Measurements from ENCODE around the gene KAT6B.
"Not testable (repeated sequence)": the region's sequence is repeated elsewhere in the genome, so short reads cannot be mapped to it uniquely, and the experiment has no call there.

Gene KAT6B

DNA sequence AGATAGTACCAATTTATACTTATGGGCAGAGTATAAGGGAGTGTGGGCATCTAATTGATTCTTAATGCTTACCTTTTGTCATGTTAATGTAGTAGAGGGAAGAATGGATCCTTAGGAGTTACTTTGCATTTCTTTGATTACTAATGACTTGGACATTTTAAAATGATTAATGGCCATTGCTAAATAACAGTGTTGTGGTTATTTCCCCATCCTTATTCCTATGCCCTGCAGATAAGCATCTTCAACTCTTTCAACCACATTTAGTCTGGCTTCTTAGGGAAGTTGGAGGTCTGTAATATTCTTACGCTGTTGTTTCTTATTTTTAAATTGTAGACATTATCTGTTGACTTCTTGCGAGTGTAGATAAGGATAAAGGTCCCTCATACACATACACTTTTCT is 37.2 kb downstream of the KAT6B start:
- DNase-seq, result no peak

DNA sequence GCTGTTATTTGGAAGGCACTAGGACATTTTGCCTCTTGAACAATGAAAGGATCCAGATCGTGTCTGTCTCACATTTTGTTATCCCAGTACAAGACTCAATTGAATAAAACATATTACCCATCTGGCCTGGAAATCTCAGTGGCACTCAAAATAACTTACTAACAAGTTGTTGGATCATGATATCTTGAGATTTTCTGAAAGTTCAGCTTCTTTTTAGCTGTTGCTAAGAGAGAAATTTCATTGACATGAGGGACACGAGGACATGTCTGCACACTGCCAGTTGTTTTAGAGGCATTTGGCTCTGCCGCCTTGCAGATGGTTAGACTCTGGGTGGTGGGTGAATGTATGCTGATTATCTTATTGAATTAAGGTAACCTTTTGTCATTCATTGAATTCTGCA is 41.0 kb downstream of the KAT6B start:
- no peak for DNase-seq

DNA sequence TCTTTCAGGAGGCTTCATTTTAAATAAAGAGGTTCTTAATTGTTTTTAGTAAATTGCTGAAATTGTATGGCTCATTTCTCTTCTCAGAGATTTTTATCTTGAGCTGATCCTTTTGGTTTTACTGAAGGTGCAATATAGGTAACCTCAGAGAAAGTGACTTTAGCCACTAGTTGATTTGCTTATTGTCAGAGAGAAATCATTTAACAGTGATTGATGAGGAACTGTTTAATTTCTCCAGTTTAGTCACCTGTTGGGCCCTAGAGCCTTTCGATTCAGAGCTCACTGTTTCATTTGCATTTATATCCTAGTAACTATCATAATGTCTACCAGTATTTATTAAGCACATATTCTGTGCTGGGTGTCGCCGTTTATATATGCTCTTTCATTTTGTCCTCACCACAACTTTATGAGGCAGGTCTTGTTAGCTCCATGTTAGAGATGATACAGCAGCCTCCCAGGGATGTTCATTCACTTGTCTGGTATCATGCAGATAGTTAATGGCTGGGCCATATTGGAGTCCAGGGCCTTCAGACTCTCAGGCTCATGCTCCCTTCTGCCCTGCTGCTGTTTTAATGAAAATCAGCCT is 42.1 kb downstream of the KAT6B start:
- no peak for DNase-seq

DNA sequence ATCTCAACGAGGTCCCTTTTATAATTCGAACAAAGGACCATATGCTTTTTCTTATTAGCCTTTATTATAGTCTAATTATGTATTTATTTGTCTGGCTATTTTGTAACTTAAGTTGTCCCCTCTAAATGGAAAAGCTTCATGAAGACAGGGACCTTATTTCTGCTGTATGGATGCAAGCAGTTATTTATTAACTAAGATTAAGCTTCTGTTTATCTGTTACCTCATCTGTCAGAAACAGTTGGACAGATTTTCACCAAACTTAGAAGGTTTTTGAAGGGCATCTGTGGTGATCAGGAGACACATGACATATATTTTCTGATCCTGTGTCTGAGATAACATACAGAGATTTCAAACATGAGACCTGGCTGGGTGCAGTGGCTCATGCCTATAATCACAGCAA is 43.2 kb downstream of the KAT6B start:
- no peak for DNase-seq

DNA sequence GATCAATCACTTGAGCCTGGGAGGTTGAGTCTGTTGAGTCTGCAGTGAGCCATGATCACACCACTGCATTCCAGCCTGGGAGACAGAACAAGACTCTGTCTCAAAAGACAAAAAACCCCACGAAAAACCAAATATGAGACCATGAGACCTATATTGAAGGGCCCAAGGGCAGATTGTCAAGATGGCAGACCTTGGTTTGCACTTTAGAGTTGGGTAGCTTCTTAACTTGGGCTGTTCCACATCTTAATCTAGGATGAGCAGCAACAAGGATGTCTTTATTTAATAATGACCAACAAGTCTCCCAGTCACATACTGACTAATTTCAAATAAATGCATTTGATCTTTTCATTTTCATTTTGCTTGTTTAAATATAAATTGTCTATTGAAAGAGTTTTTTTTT is 43.8 kb downstream of the KAT6B start:
- no peak for DNase-seq

DNA sequence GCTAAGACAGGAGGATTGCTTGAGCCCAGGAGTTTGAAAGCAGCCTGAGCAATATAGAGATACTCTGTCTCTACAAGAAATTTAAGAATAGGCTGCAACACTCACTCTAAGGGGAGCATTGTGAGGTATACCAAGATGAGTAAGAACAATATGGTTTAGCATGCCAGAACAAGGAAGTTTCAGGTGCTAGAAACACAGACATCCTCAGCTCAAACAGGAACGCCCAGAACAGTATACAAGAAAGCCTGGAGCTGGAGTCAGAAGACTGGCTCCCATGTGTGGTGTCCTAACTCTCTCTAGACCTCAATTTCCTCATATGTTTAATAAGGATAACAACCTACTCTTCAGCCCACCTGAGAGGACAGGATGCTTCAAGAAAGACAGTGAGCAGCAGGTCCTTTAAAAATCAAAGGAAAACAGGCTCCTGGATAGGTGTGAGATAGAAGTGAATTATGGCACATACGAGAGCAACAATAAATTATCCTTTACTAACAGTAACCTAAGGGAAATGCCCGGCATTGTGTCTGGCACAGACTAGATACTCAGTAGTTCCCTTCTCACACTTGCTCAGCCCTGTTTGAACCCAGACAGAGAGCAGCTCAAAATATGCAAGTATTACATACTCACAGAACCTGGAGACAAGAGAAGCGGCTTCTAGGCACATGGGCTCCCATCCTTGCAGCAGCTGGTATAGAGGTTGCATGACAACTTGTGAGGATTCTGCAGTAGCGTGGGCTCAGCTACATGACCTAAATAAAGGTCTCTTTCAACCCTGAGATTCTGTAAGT is 45.4 kb downstream of the KAT6B start:
- DNase-seq, result no peak

DNA sequence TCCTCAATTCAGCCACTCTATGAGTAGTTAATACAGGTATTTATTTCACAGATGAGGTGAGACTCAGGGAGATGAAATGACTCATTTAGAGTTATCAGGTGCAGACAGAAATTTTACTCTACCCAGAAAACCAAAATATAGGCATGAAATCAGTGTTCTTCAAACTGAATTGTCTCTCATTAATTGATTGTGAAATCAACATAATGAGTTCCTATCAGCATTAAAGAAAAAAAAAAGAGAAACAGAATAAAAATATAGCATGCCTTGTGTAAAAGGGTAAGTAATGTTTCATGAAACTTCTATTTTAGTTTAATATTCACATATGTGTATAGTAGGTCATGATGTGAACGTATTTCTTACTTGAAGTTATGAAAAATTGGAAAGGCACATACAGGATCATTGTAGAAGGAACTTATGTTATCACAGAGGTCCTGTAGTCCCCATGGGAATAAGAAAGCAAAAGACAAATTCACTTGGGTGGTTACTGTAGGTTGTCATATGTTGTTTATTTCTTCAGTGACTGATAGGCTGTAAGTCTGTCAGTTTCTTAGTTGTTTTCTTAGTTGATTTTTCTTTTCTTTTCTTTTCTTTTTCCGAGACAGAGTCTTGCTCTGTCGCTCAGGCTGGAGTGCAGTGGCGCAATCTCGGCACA is 47.5 kb downstream of the KAT6B start:
- no peak for DNase-seq

DNA sequence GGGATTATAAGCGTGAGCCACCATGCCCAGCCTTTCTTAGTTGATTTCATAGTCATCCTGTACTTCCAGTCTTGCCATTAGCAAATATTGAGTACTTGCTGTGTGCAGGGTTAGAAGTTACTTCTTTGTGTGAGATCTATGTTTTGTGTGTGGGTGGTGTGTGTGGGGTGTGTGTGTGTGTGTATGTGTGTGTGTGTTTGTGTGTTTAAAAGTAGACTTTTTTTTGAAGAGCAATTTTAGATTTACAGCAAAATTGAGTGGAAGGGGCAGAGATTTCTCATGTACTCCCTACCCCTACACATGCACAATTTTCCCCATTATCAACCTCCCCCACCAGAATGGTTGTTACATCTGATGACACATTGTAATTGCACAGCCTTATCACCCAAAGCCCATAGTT is 48.2 kb downstream of the KAT6B start:
- DNase-seq, result no peak

DNA sequence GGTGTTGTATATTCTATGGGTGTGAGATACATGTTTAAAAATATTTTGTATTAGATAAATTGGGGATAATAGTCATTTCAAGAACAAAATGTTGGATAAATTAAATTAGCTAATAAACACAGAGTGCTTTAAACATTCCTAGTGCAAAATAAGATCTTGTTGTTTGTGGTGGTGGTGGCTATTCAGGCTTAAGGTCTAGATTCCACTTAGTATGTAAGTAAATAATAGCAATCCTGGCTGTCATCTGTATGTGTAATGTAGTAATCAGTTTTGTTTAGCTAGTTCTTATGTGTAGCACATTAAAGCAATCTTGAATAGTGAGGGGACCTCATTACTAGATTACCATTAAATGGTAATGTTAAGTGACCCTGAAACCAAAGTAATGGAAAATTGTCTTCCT is 48.7 kb downstream of the KAT6B start:
- DNase-seq, result no peak

DNA sequence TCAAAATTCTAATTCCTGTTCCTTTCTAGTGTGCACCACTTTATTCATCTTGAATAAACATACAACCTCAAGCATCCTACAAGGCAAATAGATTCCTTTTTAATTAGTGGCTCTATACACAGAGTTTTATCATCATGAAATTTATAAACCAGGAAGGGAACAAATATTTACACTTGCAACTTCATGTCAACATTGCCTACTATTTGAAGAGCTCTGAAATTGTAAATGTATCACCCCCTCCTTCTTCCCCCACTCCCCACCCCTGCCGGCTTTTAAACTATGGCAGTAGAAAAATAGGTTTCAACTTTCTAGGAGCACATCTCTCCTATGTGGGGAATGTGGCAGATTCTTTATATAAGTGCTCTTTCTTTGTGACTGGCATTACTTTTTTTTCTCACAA is 49.6 kb downstream of the KAT6B start:
- DNase-seq, result no peak

DNA sequence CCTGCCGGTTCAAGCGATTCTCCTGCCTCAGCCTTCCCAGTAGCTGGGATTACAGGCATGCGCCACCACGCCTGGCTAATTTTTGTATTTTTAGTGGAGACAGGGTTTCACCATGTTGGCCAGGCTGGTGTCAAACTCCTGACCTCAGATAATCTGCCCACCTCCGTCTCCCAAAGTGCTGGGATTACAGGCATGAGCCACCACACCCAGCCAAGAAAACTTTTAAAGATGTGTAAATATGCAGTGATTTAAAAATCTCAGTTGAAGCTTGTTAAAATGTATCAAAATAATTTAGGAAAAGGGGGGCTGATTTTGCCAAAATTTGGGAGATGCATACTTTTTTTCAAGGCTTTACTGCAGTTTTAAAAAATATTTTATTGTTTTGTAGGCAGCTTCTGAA is 50.7 kb downstream of the KAT6B start:
- DNase-seq, result not testable (repeated sequence)

DNA sequence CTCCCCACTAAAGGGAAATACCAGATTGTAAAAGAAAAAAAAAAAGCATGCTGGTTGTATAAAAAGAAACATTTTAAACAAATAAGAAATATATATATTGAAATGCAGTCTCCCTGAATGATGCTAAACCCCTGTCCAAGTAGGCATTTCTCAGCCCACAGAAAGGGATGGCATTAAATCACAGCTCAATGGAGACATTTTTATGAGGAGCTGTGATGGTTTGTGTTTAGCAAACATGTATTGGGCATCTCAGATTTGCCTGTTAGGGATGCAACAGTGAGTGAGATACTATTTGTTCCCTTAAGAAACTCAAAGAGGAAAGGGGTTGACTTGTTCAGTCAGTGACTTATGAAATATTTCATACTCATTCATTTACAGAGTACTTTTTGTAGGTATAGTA is 51.5 kb downstream of the KAT6B start:
- DNase-seq, result no peak

DNA sequence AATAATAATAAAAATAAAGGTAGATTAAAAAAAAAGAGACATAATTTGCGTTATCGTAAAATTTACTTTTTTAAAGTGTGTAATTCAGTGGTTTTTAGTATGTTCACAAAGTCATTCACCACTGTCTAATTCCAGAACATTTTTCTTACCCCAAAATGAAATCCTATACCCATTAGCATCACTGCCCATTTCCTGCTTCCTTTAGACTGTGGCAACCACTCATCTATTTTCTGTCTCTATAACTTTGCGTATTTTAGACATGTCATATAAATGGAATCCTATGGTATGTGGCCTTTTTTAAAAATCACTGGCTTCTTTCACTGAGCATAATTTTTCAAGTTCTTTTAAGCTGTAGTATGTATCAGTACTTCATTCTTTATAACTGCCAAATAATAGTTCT is 53.6 kb downstream of the KAT6B start:
- no peak for DNase-seq

DNA sequence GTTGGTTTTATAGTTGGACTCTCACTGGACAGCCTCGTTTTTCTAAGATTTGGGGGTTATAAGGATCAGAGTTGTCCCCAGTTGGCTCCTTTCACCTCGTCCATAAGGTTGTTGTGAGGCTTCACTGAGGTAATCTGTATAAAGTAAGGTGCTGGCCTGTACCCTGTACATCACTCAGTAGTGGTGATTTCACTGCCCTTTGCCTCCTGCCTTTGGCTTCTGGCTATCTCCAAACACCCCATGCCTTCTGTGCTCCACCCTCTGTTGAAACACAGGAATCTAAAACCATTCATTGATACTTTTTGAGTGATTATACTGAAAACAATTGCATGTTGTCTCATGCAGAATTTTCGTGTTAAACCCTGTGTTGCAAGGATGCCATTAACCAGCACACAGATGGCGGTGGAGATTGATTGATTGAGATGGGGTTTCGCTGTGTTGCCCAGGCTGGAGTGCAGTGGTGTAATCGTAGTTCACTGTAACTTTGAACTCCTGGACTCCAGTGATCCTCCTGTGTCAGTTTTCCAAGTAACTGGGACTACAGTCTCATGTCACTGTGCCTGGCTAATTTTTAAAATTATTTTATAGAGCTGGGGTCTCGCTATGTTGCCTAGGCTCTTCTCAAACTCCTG is 55.0 kb downstream of the KAT6B start:
- DNase-seq, result no peak

DNA sequence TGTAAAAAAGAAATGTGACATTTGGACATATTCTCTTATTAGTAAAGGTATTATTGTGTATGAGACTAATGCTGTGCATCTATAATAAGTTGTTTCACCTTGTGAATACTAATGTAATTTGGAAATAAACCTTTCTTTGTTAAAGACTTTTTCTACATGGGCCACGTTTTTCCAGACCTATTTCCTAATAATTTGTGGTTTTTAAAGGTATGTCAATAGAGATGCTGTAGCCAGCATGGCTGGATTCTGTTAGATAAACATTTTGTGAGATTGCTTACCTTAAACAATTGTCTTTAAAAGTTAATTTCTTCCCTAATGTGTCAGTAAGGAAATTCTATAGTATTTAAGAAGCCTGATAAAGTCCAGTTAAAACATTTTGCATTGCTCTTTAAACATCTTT is 56.0 kb downstream of the KAT6B start:
- no peak for DNase-seq

DNA sequence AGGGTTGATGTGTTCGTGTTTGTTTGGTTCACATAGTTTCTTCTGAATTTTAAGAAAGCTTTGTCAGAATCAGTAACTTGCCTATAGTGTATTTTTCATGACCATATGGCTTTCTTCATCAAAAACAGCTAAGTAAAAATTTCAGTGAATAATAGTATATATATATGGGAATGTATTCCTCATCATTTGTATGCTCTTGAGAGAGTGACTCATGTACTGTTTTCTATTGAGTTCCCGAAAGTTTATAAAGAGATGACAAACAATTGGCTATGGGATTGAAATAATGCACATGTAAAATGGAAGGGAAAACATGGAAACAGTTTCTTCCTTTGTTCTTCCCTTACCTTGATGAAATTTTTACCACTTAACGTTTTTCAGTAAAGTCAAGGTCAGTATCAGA is 56.4 kb downstream of the KAT6B start:
- no peak for DNase-seq

DNA sequence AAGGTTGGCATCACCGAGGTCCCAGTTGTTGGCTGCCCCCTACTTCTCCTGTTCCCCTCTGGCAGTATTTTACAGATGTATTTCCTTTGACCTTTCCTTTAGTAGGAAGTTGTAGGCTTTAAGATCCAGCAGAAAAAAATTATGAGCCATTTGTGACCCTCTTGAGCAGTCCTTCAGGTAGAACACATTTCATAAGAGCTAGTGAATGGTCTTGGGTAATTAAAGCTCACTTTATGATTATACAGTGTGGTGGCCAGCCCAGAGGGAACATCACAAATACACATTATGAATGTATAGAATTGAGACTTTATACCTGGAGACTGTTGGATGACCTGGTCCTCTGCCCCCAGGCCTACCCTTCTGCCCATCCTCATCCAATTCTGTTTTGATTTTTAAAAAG is 57.0 kb downstream of the KAT6B start:
- DNase-seq, result no peak

DNA sequence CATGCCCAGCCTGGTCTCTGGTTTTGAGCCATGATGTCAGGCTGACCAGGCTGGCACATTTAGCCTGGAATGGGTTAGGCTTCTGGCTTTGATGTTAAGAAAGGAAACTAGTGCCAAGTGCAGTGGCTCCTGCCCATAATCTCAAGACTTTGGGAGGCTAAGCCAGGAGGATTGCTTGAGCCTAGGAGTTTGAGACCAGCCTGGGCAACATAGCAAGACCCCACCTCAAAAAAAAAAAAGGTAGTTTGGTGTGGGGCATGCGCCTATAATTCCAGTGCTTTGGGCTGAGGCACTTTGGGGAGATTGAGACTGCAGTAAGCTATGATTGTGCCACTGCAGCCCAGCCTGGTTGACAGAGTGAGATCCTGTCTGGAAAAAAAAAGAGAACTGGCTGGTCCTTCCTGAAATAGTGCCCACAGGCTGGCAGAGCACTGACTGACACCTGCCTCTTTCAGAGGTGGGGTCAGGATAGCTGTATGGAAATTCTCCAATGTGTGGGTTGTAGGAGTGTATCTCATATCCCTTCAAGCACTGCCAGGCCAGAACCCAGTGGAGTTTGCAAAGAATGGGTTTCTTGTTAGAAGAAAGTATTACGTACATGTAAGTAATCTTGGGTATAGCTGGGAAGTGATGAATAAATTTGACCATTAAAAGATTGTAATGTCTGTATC is 61.3 kb downstream of the KAT6B start:
- no peak for DNase-seq

DNA sequence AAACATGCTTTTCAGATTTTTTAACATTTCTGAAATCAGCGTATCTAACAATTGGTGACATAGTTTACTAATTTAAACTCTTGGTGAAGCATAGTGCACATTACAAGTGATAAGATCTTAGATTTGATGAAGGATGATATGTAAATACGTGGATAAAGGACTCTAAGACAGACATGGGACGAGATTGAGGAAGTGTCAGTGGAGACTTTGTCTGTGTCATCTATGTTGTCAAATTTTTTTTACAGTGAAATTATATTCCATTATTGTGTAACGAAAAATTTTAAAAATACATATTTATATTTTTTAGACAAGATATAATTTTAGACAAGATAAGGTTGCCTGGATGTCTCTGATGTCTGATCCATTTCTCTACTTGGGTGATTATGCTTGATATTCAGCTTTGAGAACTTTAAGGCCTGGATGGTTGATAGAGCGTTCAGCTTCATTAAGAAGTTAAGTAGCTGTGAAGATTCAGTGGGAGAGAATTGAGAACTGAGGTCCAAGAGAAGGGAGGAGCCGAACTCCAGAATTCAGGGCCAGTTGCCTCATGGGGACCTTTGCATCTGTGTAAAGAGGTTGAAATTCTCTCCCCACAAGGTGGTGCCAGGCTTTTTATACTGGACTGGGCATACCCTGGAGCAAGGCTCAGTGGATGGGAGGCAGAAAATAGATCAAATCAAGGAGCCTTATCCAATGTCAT is 62.7 kb downstream of the KAT6B start:
- no peak for DNase-seq

DNA sequence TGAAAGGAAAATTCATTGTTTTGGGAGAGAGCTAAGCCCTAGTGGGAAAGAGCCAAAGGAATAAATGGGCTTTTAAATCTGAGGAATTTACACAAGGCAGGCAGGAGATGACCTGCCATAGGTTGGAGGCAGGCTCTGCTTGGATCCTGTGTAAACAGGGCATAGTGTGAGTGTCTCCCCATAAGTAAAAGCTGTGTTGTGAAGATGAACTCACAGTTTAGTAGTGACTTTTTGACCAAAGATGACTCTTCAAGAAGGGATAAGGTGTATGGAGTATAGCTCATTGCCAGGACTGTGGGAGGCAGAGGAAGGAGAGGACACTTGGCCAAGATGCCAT is 63.2 kb downstream of the KAT6B start:
- no peak for DNase-seq

DNA sequence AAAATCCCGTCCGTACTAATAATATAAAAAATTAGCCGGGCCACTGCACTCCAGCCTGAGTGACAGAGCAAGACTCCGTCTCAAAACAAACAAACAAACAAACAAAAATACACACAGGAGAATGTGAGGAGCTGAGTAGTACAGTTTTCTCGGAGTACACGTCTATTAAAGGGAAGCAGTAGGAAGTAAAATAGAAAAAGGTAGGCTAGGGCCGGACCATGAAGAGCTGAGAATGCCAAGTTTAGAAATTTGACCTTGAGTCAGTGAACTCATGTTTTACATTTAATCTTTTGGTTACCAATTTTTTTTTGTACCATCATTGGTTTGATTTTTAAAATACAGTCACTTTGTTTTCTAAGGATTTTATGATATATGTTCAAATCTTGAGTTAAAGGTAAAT is 64.1 kb downstream of the KAT6B start:
- DNase-seq, result no peak

DNA sequence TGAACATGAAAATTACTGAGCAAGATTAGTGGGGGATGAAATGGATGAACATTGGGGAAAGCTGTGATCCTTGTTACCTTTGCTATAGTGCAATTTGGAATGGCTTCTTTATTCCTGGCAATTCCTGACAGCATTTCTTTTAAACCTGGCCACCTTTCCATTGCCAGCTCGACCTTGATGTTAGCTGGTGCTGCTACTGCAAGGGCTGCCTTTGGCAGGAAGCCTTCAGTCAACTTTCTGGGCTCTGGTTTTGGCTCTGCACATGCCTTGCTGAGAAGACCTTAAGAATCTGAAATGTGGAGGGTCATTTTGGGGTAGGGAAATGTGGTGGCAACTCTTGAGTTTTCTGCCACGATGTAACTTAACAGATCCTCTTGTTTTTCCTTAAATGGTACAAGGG is 64.7 kb downstream of the KAT6B start:
- DNase-seq, result no peak

DNA sequence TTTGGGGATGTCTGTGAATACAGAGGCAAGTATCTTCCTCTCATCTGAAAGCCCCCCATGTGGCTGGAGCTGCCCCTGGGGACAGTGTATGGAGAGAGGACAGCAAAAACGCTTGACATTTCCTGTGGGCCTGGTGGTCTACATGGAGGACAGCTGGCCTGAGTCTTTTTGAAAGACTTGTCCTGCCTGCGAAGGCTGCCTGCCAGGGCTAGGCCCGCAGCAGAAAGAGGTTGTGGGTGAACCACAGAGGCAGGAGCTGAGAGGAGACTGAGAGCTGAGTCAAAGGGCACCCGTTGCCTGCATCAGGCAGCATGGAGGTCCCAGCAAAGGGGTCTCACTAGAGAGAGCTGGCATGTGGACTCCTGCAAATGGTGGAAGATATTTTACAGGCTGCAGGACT is 66.4 kb downstream of the KAT6B start:
- no peak for DNase-seq
